ENCODE results near the gene KREMEN2. TPM values are rescaled to one million over a fixed set of nuclear protein-coding genes. Genes with fewer than 3 reads are reported as not detected.

KREMEN2 gene
- total and polyA plus RNA-seq, 2 of the 13 experiments (the other 11 are each of a cell fraction or from before 2014, with no cell fraction given) = 0.48 to 1.2 TPM

DNA sequence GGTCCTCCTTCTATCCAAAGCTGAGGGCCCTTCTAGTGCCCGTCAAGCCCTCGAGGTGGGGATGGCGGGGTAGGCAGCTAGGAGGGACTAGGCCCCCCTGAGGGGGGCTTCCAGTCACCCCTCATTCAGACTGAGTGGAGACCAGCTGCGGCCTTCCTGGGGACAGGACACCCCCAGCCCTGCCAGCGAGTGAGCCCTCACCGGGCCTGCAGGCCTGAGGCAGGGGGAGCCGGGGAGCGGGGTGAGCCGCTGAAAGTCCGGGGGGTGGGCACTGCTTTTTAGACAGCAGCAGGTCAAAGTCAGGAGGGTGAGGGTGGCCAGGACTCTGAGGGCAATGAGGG is 8.7 kb upstream of the KREMEN2 start (continued):
- TF ChIP-seq TFDP2 (CRISPR knock-in tag; IDR thresholded peaks at IDR 0.05) (no peak), REL (CRISPR knock-in tag; conservative IDR thresholded peaks at IDR 0.05) (no peak)

GRCh38 chr16:2955779-2956578 is 8.1 kb upstream of the KREMEN2 start:
- ChIA-PET CTCF (ENCODE audit: low intra/inter-chr PET ratio, low total read pairs) (no interaction called here), POLR2A (no interaction called here)
- Histone ChIP-seq H3K79me2 (ENCODE audit: insufficient read depth, low read length) (no peaks in the 10 kb centered on the region), H3K27me3 (ENCODE audit: control insufficient read depth in 1 of 2, insufficient read depth in 2 of 2, low read length in 2 of 2) (peaks cover 6 to 47% of the 10 kb centered on the region in 2 experiments), H3K9me3 (ENCODE audit: low read length) (no peaks in the 10 kb centered on the region), H3K4me1 (ENCODE audit: insufficient read depth, low read length) (peaks cover 13% of the 10 kb centered on the region), H3K27ac (ENCODE audit: extremely low read length, insufficient read depth, low read length) (no peak overlapping the region), H3K4me2 (ENCODE audit: low read depth, low read length) (no peak overlapping the region; the same call in 1 of the 2 replicates), H4K20me1 (ENCODE audit: insufficient read depth, low read length) (no peaks in the 10 kb centered on the region), H3K36me3 (replicated peaks in 1 of 2; ENCODE audit: control insufficient read depth in 1 of 2, insufficient read depth in 2 of 2, low read length in 2 of 2) (no peaks in the 10 kb centered on the region), H3K4me3 (replicated peaks in 1 of 3; ENCODE audit: insufficient read depth in 1 of 3, low read depth in 2 of 3, low read length in 3 of 3) (no peak overlapping the region; a peak in 1 of 6 replicates), H2AFZ (ENCODE audit: low read length) (no peak overlapping the region), H3K9ac (ENCODE audit: insufficient read depth, low read depth, low read length) (no peak overlapping the region)
- in situ Hi-C loops (cut with HindIII; ENCODE audit: extremely low pct_ligation_motif_present, low pct_unique_long_range_greater_than_20kb) (no loop called here), intact Hi-C loops (cut with micrococcal nuclease; ENCODE audit: unreplicated experiment) (no loop called here)
- WGBS (ENCODE audit: low lambda C conversion rate) = 0% methylated on average over 2 of the region's 21 CpGs
- BruUV-seq (replicated peaks) = no TSS peak
- no peak for FAIRE-seq
- no peak for DNase-seq (ENCODE audit: low spot score)
- ATAC-seq = peak; percentile 12; the same call in 1 of the 3 replicates
- TF ChIP-seq, protein P1, sequence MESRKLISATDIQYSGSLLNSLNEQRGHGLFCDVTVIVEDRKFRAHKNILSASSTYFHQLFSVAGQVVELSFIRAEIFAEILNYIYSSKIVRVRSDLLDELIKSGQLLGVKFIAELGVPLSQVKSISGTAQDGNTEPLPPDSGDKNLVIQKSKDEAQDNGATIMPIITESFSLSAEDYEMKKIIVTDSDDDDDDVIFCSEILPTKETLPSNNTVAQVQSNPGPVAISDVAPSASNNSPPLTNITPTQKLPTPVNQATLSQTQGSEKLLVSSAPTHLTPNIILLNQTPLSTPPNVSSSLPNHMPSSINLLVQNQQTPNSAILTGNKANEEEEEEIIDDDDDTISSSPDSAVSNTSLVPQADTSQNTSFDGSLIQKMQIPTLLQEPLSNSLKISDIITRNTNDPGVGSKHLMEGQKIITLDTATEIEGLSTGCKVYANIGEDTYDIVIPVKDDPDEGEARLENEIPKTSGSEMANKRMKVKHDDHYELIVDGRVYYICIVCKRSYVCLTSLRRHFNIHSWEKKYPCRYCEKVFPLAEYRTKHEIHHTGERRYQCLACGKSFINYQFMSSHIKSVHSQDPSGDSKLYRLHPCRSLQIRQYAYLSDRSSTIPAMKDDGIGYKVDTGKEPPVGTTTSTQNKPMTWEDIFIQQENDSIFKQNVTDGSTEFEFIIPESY (CRISPR knock-in tag; IDR thresholded peaks at IDR 0.05) = peak; percentile 31; the same call in 1 of the 2 replicates
- no peak for TF ChIP-seq DRAP1 (CRISPR knock-in tag; IDR thresholded peaks at IDR 0.05)
- TF ChIP-seq ZNF773 (CRISPR knock-in tag; IDR thresholded peaks at IDR 0.05; ENCODE audit: borderline replicate concordance) = no peak

All from HepG2 (cell line).